LNCaP clone FGC (cell line): Measurements from ENCODE around the gene MRPS6.

Experiments
- DNase-seq: peaks from one replicate; pipeline ENCODE4 v3.0.0-alpha.2; 2011; ENCODE audit warnings: low read depth
- H3K4me3 ChIP-seq: 2 replicates; pipeline ENCODE4 v1.5.1; 2011; ENCODE audit warnings: mild to moderate bottlenecking, low read depth, low read length, control low read depth
- TF ChIP-seq, protein P1 (sequence below): IDR thresholded peaks from 2 replicates; pipeline ENCODE4 v1.5.1; 2012; ENCODE audit warnings: mild to moderate bottlenecking; ENCODE audit not compliant: control insufficient read depth, insufficient read depth; ENCODE audit errors: extremely low read depth

The MRPS6 gene

DNA sequence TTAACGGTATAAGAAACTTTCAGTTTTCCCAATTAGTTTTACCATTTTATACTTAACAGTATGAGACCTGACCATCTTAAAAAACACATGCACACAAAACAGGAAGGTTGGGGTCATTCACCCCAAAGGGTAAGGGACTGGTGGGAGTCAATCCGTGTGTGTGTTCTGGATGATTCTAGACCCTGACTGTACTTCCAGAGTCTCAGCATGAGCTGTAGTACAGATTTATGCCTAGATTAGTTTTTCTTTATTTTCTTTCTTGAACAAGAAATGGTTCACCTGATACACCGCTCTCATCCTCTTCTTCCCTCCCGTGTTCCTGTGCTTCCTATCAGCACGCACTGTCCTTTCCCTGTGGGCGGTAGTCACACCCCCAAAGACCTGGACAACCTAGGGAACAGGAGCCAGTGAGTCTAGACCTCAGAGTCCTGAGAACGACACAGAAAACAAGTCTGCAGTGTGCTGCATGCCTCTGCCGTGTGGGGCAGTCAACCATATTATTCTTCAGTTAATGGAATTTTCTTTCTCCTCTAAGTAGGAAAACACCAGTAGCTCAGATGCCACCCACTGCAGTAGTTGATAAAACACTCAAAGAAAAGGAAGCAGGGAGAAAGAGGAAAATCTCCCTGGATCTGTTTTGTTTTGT, 38.9 kb upstream of the MRPS6 start:
- TF ChIP-seq, protein P1, sequence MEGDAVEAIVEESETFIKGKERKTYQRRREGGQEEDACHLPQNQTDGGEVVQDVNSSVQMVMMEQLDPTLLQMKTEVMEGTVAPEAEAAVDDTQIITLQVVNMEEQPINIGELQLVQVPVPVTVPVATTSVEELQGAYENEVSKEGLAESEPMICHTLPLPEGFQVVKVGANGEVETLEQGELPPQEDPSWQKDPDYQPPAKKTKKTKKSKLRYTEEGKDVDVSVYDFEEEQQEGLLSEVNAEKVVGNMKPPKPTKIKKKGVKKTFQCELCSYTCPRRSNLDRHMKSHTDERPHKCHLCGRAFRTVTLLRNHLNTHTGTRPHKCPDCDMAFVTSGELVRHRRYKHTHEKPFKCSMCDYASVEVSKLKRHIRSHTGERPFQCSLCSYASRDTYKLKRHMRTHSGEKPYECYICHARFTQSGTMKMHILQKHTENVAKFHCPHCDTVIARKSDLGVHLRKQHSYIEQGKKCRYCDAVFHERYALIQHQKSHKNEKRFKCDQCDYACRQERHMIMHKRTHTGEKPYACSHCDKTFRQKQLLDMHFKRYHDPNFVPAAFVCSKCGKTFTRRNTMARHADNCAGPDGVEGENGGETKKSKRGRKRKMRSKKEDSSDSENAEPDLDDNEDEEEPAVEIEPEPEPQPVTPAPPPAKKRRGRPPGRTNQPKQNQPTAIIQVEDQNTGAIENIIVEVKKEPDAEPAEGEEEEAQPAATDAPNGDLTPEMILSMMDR, result no peak
- no peak overlapping the region for H3K4me3 ChIP-seq
- DNase-seq, result no peak

DNA sequence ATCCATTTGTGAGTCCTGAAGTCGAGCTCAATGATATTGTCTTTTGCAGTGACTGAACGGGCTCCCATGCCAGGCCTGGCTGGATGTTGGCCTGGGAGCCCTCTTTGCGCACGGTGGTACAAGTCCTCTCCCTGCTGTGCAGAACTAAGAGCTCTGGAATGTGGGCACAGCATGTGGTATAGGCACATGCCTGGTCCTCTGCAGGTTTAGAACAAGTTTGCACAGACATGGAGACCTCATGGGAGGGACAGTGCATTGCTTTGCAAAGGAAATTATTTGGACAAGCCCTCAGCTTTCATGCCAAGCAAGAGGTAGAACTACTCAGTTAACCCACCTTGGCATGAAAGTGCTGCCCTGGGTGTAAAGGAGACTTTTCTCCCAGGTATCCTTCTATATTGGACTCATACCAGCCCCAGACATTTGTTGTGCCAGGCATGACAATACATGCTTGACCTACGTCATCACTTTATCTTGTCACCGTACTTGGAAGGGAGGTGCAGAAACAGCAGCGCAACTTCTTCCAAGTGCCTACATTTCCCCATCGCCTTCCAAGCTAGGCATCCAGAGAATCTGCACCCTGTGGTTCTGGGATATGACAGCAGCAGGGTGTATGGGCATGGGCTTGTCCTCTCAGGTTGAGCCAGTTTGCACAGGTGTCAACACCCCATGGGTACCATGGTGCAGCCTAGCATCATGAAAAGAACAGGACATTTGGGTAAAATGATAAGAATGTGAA, 37.6 kb upstream of the MRPS6 start:
- TF ChIP-seq, protein P1, result no peak
- DNase-seq, result no peak
- no peak overlapping the region for H3K4me3 ChIP-seq

DNA sequence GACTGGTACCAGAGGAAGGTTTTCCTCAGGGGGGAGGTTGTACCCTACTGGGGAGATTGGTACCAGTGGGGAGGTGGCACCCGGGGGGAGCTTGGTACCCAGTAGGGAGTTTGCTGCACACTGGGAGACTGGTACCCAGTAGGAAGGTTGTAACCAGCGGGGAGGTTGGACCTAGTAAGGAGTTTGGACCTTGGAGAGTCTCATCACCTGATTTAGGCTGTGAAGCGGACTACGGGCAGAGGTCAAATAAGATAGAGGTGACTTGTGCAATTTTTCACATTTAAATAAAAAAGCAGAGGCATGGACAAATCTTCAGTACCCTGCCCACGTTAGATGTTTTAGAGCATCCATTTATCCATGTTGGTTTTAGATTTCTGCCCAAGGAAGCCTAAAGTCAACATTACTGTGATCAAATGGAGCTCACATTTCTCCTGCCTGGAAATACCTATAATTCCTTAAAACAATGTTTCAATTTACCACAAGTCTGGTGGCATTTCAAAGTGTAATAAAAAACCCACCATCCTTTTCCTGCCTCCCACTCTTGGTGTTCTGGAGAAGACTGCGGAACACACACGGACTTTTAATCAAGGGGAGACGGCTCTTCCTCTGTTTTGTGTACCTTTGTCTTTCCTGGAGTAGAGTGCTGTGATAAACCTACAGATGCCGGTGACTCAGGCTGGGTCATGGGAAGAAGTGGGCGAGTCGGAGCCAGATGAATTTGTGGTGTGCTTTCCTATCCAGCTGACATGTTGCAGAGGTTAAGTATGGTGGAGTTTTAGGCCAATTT, 36.2 kb upstream of the MRPS6 start:
- no peak for DNase-seq
- H3K4me3 ChIP-seq, result no peak overlapping the region
- TF ChIP-seq, protein P1, result no peak

DNA sequence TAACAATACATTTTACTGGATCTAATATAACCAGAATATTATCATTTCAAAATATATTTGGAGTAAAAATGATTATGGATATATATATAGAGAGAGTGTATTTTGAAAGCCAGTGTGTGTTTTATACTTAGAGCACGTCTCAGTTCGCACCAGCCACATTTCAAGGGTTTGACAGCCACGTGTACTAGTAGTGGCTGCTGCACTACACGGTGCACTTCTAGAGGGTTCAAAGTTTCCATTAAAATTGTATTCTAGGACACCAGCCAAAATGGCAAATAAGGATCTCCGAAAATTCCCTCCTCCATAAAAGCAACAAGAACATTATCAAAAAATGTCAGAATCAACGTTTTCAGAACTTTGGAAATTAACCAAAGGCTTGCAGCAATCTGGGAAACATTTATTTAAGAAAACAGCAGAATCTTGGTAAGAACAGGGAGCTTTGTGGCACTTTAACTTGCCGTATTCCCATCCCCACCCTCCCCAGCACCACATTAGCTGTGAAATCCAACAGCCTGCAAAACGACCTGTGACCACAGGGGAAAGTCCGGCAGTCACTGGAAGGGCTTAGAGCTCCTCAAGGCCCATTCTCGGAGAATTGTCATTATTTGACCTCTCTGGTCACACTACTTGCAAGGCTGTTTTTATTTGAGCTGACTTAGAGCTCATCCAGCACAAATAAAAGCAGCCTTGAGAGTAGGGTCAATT, 33.5 kb upstream of the MRPS6 start:
- H3K4me3 ChIP-seq, result no peak overlapping the region
- TF ChIP-seq, protein P1, result no peak
- no peak for DNase-seq

DNA sequence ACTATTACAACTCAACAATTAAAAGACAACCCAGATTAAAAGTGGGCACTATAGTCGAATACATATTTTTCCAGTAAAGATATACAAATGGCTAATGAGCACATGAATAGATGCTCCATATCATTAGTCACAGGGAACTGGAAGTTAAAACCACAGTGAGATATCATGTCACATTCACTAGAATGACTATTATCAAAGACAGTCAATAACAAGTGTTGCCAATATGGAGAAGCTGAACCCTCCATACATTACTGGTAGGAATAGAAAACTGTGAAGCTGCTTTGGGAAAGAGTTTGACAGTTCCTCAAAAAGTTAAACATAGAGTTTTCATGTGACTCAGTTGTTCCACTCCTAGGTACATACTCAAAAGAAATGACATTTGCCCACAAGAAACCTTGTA, 30.6 kb upstream of the MRPS6 start:
- DNase-seq, result no peak
- H3K4me3 ChIP-seq, result no peak overlapping the region
- TF ChIP-seq, protein P1, result no peak

DNA sequence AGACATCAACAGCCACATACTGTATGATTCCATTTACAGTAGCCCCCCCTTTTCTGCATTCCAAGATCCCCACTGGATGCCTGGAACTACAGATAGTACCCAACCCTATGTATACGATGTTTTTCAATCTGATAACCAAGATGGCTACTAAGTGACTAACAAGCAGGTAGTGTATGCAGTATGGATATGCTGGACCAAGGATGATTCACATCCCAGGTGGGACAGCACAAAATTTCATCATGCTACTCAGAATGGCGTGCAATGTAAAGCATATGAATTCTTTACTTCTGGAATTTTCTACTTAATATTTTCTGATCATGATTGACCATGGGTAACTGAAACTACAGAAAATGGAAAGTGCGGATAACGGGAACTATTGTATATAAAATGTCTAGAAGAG, 30.0 kb upstream of the MRPS6 start:
- H3K4me3 ChIP-seq, result no peak overlapping the region
- TF ChIP-seq, protein P1, result no peak
- no peak for DNase-seq
